PC-3 (cell line): ENCODE results near the gene NDUFAF5.

Experiments
- CTCF ChIP-seq: fragments of 300-600 bp; sonication (generic); conservative IDR thresholded peaks from 2 replicates; pipeline ENCODE4 v1.5.1; 2017; ENCODE audit warnings: antibody characterized with exemption, low read depth, mild to moderate bottlenecking, low read length
- EZH2 ChIP-seq: fragments of 300-600 bp; sonication (generic); IDR thresholded peaks from one replicate; pipeline ENCODE4 v1.6.1; 2017; ENCODE audit warnings: antibody characterized with exemption, mild to moderate bottlenecking, low read length; ENCODE audit not compliant: unreplicated experiment

GRCh38 chr20:13855613-13856012 is 70.8 kb downstream of the NDUFAF5 start:
- no peak for TF ChIP-seq EZH2
- TF ChIP-seq CTCF = no peak
